SK-N-SH treated with all-trans-retinoic acid at 6 μM for 48 hours (cell line): Measurements from ENCODE around the gene BORCS6.

Experiments used
- ATAC-seq: fragments of 200-7000 bp; cut with Tn5 transposase; 3 replicates; pipeline ENCODE4 v1.9.1; 2020; ENCODE audit warnings: mild to moderate bottlenecking, moderate library complexity
- ARNTL ChIP-seq: fragments of 450-650 bp; formaldehyde crosslinking; IDR thresholded peaks from 2 replicates; pipeline ENCODE4 v1.5.0; 2020; ENCODE audit warnings: low read depth, mild to moderate bottlenecking, moderate library complexity, borderline replicate concordance
- BACH2 ChIP-seq: fragments of 250-450 bp; sonication (Bioruptor Pico); IDR thresholded peaks from 2 replicates; pipeline ENCODE4 v1.9.0; 2021; ENCODE audit warnings: mild to moderate bottlenecking, borderline replicate concordance
- CSDC2 ChIP-seq: fragments of 250-450 bp; sonication (Bioruptor Pico); IDR thresholded peaks from 2 replicates; pipeline ENCODE4 v1.5.0; 2020; ENCODE audit warnings: mild to moderate bottlenecking, moderate library complexity
- ESRRG ChIP-seq: fragments of 250-450 bp; sonication (Bioruptor Pico); IDR thresholded peaks from 2 replicates; pipeline ENCODE4 v1.6.1; 2021; ENCODE audit warnings: mild to moderate bottlenecking
- GLIS3 ChIP-seq: fragments of 250-450 bp; sonication (Bioruptor Pico); IDR thresholded peaks from 2 replicates; pipeline ENCODE4 v1.5.0; 2020; ENCODE audit warnings: mild to moderate bottlenecking, moderate library complexity
- ISL1 ChIP-seq: fragments of 250-450 bp; sonication (Bioruptor Pico); IDR thresholded peaks from 2 replicates; pipeline ENCODE4 v2.1.2; 2022; ENCODE audit warnings: mild to moderate bottlenecking, moderate library complexity
- OSR1 ChIP-seq: fragments of 250-450 bp; sonication (Bioruptor Pico); IDR thresholded peaks from 2 replicates; pipeline ENCODE4 v1.8.0; 2022; ENCODE audit warnings: moderate library complexity, mild to moderate bottlenecking, inconsistent platforms
- PPARA ChIP-seq: fragments of 250-450 bp; sonication (Bioruptor Pico); IDR thresholded peaks from 2 replicates; pipeline ENCODE4 v1.5.0; 2020; ENCODE audit warnings: mild to moderate bottlenecking, borderline replicate concordance
- RARB ChIP-seq: fragments of 250-450 bp; sonication (Bioruptor Pico); IDR thresholded peaks from 2 replicates; pipeline ENCODE4 v1.8.0; 2021; ENCODE audit warnings: mild to moderate bottlenecking, moderate library complexity
- SNAI2 ChIP-seq: fragments of 250-450 bp; sonication (Bioruptor Pico); IDR thresholded peaks from 2 replicates; pipeline ENCODE4 v1.5.0; 2020; ENCODE audit warnings: mild to moderate bottlenecking, moderate library complexity
- TCF4 ChIP-seq: fragments of 250-450 bp; sonication (Bioruptor Pico); IDR thresholded peaks from 2 replicates; pipeline ENCODE4 v1.8.0; 2021; ENCODE audit warnings: mild to moderate bottlenecking, moderate library complexity, borderline replicate concordance
- ZC3H10 ChIP-seq: fragments of 250-450 bp; sonication (Bioruptor Pico); IDR thresholded peaks from 2 replicates; pipeline ENCODE4 v1.5.1; 2021; ENCODE audit warnings: mild to moderate bottlenecking, moderate library complexity
- ZFP30 ChIP-seq: fragments of 450-650 bp; formaldehyde crosslinking; IDR thresholded peaks from 2 replicates; pipeline ENCODE4 v1.5.0; 2022; ENCODE audit warnings: mild to moderate bottlenecking, moderate library complexity
- ZNF565 ChIP-seq: fragments of 450-650 bp; formaldehyde crosslinking; conservative IDR thresholded peaks from 2 replicates; pipeline ENCODE4 v1.5.0; 2020; ENCODE audit warnings: low read depth, mild to moderate bottlenecking, moderate library complexity
- ZNF70 ChIP-seq: fragments of 450-650 bp; formaldehyde crosslinking; IDR thresholded peaks from 2 replicates; pipeline ENCODE4 v1.5.0; 2020; ENCODE audit warnings: mild to moderate bottlenecking, moderate library complexity
- ZNF8 ChIP-seq: fragments of 450-650 bp; formaldehyde crosslinking; IDR thresholded peaks from 2 replicates; pipeline ENCODE4 v1.5.0; 2020; ENCODE audit warnings: mild to moderate bottlenecking, moderate library complexity
- TF ChIP-seq, protein P1 (sequence below): fragments of 250-450 bp; sonication (Bioruptor Pico); IDR thresholded peaks from 2 replicates; pipeline ENCODE4 v1.5.0; 2020; ENCODE audit warnings: mild to moderate bottlenecking, moderate library complexity
- TF ChIP-seq, protein P2 (sequence below): fragments of 250-450 bp; sonication (Bioruptor Pico); IDR thresholded peaks from 2 replicates; pipeline ENCODE4 v1.5.1; 2021; ENCODE audit warnings: mild to moderate bottlenecking, moderate library complexity
- TF ChIP-seq, protein P3 (sequence below): fragments of 250-450 bp; sonication (Bioruptor Pico); IDR thresholded peaks from 2 replicates; pipeline ENCODE4 v1.8.0; 2020; ENCODE audit warnings: mild to moderate bottlenecking, moderate library complexity, borderline replicate concordance
- TF ChIP-seq, protein P4 (sequence below): fragments of 250-450 bp; sonication (Bioruptor Pico); IDR thresholded peaks from 2 replicates; pipeline ENCODE4 v1.8.0; 2021; ENCODE audit warnings: low read depth, mild to moderate bottlenecking, moderate library complexity, borderline replicate concordance
- TF ChIP-seq, protein P5 (sequence below): fragments of 250-450 bp; sonication (Bioruptor Pico); IDR thresholded peaks from 2 replicates; pipeline ENCODE4 v1.5.1; 2020; ENCODE audit warnings: low read depth, mild to moderate bottlenecking, moderate library complexity

Gene BORCS6

DNA sequence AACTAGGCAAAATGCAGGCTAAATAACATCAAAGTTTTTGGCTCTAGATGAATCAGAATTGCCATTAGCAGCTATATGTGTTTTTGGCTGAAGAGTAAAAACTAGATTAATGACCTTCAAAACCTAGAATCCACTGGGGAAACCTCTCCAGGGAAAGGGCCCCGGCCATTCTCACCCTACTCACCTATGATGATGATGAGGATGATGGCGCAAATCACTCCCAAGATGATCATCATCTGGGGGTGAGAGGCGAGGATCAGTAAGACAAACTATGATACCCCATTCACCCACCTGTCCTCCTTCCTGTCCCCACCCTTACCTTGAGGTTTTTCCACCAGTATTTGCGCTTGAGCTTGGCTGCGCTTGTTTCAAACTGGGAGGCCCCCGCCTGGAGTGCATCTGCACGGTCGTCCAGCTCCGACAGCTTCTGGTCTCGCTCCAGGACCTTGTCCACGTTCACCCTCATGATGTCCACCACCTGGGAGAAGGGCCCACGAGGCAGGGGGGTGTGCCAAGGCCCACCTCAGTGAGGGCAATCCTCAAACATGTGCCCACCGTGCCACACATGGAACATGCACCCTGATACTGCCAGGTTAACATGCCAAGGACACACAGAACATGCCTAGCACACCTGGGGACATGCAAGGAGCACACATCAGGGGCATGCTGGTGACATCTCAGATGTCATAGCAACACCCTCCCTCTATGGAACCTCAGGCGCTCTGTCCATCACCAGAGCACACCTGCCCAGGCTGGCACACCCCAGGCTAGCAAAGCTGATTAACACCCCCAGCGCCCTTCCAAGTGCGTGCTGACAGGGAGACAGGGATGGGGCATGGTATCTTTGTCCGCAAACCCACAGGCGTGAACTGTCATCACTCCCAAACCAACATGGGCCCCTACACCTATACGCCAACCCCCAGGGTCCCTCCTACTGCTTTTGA, 28.4 kb downstream of the BORCS6 start:
- TF ChIP-seq, protein P1, sequence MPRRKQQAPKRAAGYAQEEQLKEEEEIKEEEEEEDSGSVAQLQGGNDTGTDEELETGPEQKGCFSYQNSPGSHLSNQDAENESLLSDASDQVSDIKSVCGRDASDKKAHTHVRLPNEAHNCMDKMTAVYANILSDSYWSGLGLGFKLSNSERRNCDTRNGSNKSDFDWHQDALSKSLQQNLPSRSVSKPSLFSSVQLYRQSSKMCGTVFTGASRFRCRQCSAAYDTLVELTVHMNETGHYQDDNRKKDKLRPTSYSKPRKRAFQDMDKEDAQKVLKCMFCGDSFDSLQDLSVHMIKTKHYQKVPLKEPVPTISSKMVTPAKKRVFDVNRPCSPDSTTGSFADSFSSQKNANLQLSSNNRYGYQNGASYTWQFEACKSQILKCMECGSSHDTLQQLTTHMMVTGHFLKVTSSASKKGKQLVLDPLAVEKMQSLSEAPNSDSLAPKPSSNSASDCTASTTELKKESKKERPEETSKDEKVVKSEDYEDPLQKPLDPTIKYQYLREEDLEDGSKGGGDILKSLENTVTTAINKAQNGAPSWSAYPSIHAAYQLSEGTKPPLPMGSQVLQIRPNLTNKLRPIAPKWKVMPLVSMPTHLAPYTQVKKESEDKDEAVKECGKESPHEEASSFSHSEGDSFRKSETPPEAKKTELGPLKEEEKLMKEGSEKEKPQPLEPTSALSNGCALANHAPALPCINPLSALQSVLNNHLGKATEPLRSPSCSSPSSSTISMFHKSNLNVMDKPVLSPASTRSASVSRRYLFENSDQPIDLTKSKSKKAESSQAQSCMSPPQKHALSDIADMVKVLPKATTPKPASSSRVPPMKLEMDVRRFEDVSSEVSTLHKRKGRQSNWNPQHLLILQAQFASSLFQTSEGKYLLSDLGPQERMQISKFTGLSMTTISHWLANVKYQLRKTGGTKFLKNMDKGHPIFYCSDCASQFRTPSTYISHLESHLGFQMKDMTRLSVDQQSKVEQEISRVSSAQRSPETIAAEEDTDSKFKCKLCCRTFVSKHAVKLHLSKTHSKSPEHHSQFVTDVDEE (CRISPR knock-in tag), result no peak
- TF ChIP-seq ZFP30 (CRISPR knock-in tag), result no peak
- TF ChIP-seq, protein P2, sequence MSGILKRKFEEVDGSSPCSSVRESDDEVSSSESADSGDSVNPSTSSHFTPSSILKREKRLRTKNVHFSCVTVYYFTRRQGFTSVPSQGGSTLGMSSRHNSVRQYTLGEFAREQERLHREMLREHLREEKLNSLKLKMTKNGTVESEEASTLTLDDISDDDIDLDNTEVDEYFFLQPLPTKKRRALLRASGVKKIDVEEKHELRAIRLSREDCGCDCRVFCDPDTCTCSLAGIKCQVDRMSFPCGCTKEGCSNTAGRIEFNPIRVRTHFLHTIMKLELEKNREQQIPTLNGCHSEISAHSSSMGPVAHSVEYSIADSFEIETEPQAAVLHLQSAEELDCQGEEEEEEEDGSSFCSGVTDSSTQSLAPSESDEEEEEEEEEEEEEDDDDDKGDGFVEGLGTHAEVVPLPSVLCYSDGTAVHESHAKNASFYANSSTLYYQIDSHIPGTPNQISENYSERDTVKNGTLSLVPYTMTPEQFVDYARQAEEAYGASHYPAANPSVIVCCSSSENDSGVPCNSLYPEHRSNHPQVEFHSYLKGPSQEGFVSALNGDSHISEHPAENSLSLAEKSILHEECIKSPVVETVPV (CRISPR knock-in tag), result no peak
- TF ChIP-seq ZNF565 (CRISPR knock-in tag), result no peak
- TF ChIP-seq BACH2 (CRISPR knock-in tag), result no peak
- TF ChIP-seq, protein P3, sequence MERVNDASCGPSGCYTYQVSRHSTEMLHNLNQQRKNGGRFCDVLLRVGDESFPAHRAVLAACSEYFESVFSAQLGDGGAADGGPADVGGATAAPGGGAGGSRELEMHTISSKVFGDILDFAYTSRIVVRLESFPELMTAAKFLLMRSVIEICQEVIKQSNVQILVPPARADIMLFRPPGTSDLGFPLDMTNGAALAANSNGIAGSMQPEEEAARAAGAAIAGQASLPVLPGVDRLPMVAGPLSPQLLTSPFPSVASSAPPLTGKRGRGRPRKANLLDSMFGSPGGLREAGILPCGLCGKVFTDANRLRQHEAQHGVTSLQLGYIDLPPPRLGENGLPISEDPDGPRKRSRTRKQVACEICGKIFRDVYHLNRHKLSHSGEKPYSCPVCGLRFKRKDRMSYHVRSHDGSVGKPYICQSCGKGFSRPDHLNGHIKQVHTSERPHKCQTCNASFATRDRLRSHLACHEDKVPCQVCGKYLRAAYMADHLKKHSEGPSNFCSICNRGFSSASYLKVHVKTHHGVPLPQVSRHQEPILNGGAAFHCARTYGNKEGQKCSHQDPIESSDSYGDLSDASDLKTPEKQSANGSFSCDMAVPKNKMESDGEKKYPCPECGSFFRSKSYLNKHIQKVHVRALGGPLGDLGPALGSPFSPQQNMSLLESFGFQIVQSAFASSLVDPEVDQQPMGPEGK (CRISPR knock-in tag), result no peak
- ATAC-seq, result no peak

DNA sequence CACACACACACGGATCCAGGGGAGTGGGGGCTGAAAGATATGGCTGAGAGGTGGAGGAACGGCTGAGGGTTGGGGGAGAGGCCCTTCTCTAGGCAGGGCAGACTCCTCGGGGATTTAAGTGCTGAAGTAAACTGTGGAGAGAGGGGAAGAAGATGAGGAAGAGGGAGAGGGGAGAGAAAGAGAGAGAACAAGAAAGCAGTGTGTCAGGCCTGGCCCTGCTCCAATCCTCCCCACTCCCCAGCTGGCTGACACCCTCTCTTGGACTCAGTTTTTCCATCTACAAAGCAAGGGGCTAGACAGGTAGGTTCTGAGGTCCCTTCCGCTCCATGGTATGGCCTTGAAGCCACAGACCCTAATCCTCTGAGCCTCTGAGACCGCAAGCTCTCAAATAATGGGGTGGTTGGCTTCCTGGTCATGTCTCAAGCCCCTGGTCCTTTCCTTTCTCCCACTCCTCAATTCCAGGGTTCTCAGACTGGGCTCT, 29.2 kb downstream of the BORCS6 start:
- ATAC-seq, result no peak
- TF ChIP-seq ARNTL (no peak), ZNF70 (CRISPR knock-in tag) (no peak), ISL1 (no peak), GLIS3 (CRISPR knock-in tag) (no peak), ZNF565 (CRISPR knock-in tag) (no peak), CSDC2 (no peak), BACH2 (CRISPR knock-in tag) (no peak), PPARA (no peak), ESRRG (CRISPR knock-in tag) (no peak), ZNF8 (CRISPR knock-in tag) (no peak), OSR1 (CRISPR knock-in tag) (no peak), TCF4 (CRISPR knock-in tag) (no peak), SNAI2 (CRISPR knock-in tag) (no peak), ZC3H10 (no peak)
- TF ChIP-seq, protein P4, sequence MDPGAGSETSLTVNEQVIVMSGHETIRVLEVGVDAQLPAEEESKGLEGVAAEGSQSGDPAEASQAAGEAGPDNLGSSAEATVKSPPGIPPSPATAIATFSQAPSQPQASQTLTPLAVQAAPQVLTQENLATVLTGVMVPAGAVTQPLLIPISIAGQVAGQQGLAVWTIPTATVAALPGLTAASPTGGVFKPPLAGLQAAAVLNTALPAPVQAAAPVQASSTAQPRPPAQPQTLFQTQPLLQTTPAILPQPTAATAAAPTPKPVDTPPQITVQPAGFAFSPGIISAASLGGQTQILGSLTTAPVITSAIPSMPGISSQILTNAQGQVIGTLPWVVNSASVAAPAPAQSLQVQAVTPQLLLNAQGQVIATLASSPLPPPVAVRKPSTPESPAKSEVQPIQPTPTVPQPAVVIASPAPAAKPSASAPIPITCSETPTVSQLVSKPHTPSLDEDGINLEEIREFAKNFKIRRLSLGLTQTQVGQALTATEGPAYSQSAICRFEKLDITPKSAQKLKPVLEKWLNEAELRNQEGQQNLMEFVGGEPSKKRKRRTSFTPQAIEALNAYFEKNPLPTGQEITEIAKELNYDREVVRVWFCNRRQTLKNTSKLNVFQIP (CRISPR knock-in tag), result no peak
- TF ChIP-seq, protein P5, sequence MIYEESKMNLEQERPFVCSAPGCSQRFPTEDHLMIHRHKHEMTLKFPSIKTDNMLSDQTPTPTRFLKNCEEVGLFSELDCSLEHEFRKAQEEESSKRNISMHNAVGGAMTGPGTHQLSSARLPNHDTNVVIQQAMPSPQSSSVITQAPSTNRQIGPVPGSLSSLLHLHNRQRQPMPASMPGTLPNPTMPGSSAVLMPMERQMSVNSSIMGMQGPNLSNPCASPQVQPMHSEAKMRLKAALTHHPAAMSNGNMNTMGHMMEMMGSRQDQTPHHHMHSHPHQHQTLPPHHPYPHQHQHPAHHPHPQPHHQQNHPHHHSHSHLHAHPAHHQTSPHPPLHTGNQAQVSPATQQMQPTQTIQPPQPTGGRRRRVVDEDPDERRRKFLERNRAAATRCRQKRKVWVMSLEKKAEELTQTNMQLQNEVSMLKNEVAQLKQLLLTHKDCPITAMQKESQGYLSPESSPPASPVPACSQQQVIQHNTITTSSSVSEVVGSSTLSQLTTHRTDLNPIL (CRISPR knock-in tag), result no peak

DNA sequence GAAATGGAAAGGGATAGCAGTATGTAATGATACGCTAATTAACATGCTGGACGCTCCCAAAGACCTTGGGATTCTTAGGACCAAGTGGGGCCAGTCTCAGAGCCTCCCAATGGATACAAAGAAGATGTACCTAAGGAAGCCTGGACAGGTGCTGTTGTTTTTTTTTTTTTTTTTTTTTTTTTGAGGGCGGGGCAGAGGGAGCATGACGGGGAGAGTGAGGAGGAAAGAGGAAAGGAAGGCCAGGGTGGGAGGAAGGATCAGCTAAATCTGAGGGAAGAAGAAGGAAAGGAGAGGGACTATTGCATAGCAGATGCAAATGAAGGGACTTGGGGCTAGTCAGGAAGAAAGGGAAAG, 29.8 kb downstream of the BORCS6 start:
- TF ChIP-seq SNAI2 (CRISPR knock-in tag) (no peak), RARB (no peak), BACH2 (CRISPR knock-in tag) (no peak), ISL1 (no peak), PPARA (no peak), ZC3H10 (no peak), ZNF70 (CRISPR knock-in tag) (no peak), TCF4 (CRISPR knock-in tag) (no peak)
- TF ChIP-seq, protein P4 (CRISPR knock-in tag), result no peak
- TF ChIP-seq, protein P2 (CRISPR knock-in tag), result no peak
- ATAC-seq, result no peak
